GM20431 (cell line): ENCODE measurements around the gene NPIPA8.
"Not testable (repeated sequence)": the region's sequence is repeated elsewhere in the genome, so short reads cannot be mapped to it uniquely, and the experiment has no call there.

ENCODE experiments used
- in situ Hi-C: fragments of 300-500 bp; cut with MseI, MboI; formaldehyde crosslinking; loops from one replicate; pipeline ENCODE4 v1.15.0; 2020; ENCODE audit warnings: low sequenced_read_pairs; ENCODE audit not compliant: unreplicated experiment

Gene NPIPA8

GRCh38 chr16:18286342-18286741 lies 50.2 kb downstream of the NPIPA8 start:
- in situ Hi-C loops = not testable (repeated sequence)

- in situ Hi-C loops = not testable (repeated sequence)
Measured at GRCh38 chr16:18280319-18280718, 56.2 kb downstream of the NPIPA8 start.

- in situ Hi-C loops = not testable (repeated sequence)
Measured at GRCh38 chr16:18276756-18277155, 59.8 kb downstream of the NPIPA8 start.

- in situ Hi-C loops = not testable (repeated sequence)
Measured at GRCh38 chr16:18270171-18270570, 66.4 kb downstream of the NPIPA8 start.
